Activated naive CD8-positive, alpha-beta T cell treated with anti-CD3 and anti-CD28 coated beads, Interleukin-2, amount 50 U/mL, for 16 hours (primary cell): ENCODE measurements around the gene LYZL4.

Source experiments
- DNase-seq: peaks from one replicate; pipeline ENCODE4 v3.0.0-alpha.2; 2020; ENCODE audit warnings: low read depth, low spot score

LYZL4 gene

GRCh38 chr3:42371776-42372175, 38.6 kb downstream of the LYZL4 start:
- no peak for DNase-seq

GRCh38 chr3:42369832-42370231, 40.6 kb downstream of the LYZL4 start:
- DNase-seq = no peak

GRCh38 chr3:42369304-42369703, 41.1 kb downstream of the LYZL4 start:
- DNase-seq = no peak

GRCh38 chr3:42368861-42369260, 41.5 kb downstream of the LYZL4 start:
- DNase-seq = no peak

- no peak for DNase-seq
Observed at GRCh38 chr3:42367903-42368302, 42.5 kb downstream of the LYZL4 start.

GRCh38 chr3:42366550-42366949, 43.9 kb downstream of the LYZL4 start:
- DNase-seq = no peak

GRCh38 chr3:42357335-42357734, 53.1 kb downstream of the LYZL4 start:
- no peak for DNase-seq

- no peak for DNase-seq
Observed at GRCh38 chr3:42355612-42356011, 54.8 kb downstream of the LYZL4 start.

GRCh38 chr3:42353631-42354030, 56.8 kb downstream of the LYZL4 start:
- no peak for DNase-seq

- DNase-seq = no peak
Observed at GRCh38 chr3:42351207-42351606, 59.2 kb downstream of the LYZL4 start.

- DNase-seq = no peak
Observed at GRCh38 chr3:42349765-42350594, 60.4 kb downstream of the LYZL4 start.

- DNase-seq = no peak
Observed at GRCh38 chr3:42347928-42348327, 62.5 kb downstream of the LYZL4 start.
